ENCODE results near the gene COMMD6.

DNA sequence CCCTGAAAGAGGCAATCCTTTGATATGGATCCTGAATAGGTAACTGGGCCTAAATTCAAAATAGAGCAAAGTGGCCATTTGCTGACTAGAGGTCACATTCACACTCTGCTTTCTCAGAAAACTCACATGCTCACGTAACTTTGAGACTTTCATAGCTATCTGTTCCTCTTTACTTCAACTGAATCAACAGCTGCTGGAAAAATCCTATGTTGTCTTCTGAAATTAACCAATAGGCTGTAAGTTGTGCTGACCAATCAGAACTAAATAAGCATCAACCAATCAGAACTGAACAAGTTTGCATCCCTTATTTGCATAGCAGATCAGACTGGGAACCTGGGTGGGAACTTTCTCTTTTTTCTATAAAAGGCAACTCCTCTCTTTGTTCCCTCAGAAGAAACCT lies 31.6 kb downstream of the COMMD6 start:
- TF ChIP-seq, protein P1, sequence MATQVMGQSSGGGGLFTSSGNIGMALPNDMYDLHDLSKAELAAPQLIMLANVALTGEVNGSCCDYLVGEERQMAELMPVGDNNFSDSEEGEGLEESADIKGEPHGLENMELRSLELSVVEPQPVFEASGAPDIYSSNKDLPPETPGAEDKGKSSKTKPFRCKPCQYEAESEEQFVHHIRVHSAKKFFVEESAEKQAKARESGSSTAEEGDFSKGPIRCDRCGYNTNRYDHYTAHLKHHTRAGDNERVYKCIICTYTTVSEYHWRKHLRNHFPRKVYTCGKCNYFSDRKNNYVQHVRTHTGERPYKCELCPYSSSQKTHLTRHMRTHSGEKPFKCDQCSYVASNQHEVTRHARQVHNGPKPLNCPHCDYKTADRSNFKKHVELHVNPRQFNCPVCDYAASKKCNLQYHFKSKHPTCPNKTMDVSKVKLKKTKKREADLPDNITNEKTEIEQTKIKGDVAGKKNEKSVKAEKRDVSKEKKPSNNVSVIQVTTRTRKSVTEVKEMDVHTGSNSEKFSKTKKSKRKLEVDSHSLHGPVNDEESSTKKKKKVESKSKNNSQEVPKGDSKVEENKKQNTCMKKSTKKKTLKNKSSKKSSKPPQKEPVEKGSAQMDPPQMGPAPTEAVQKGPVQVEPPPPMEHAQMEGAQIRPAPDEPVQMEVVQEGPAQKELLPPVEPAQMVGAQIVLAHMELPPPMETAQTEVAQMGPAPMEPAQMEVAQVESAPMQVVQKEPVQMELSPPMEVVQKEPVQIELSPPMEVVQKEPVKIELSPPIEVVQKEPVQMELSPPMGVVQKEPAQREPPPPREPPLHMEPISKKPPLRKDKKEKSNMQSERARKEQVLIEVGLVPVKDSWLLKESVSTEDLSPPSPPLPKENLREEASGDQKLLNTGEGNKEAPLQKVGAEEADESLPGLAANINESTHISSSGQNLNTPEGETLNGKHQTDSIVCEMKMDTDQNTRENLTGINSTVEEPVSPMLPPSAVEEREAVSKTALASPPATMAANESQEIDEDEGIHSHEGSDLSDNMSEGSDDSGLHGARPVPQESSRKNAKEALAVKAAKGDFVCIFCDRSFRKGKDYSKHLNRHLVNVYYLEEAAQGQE (IDR thresholded peaks at IDR 0.05; ENCODE audit: unreplicated experiment): no peak
- TF ChIP-seq, protein P2, sequence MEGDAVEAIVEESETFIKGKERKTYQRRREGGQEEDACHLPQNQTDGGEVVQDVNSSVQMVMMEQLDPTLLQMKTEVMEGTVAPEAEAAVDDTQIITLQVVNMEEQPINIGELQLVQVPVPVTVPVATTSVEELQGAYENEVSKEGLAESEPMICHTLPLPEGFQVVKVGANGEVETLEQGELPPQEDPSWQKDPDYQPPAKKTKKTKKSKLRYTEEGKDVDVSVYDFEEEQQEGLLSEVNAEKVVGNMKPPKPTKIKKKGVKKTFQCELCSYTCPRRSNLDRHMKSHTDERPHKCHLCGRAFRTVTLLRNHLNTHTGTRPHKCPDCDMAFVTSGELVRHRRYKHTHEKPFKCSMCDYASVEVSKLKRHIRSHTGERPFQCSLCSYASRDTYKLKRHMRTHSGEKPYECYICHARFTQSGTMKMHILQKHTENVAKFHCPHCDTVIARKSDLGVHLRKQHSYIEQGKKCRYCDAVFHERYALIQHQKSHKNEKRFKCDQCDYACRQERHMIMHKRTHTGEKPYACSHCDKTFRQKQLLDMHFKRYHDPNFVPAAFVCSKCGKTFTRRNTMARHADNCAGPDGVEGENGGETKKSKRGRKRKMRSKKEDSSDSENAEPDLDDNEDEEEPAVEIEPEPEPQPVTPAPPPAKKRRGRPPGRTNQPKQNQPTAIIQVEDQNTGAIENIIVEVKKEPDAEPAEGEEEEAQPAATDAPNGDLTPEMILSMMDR (conservative IDR thresholded peaks at IDR 0.05; ENCODE audit: low read depth in 2 of 2): no peak
- TF ChIP-seq POLR2AphosphoS5 (IDR thresholded peaks at IDR 0.05; ENCODE audit: low read depth) (no peak), EZH2 (IDR thresholded peaks at IDR 0.05; ENCODE audit: low read depth, unreplicated experiment) (no peak), EZH2phosphoT487 (IDR thresholded peaks at IDR 0.05; ENCODE audit: unreplicated experiment) (no peak), CREB1 (CRISPR knock-in tag; IDR thresholded peaks at IDR 0.05; ENCODE audit: low read depth) (no peak), JUNB (IDR thresholded peaks at IDR 0.05; ENCODE audit: unreplicated experiment) (no peak), ZNF114 (CRISPR knock-in tag; IDR thresholded peaks at IDR 0.05) (no peak), NANOG (IDR thresholded peaks at IDR 0.05; ENCODE audit: borderline replicate concordance) (no peak), STAT1 (IDR thresholded peaks at IDR 0.05; ENCODE audit: unreplicated experiment) (no peak), ZNF331 (CRISPR knock-in tag; IDR thresholded peaks at IDR 0.05; ENCODE audit: low read depth) (no peak)
- TF ChIP-seq, protein P3, sequence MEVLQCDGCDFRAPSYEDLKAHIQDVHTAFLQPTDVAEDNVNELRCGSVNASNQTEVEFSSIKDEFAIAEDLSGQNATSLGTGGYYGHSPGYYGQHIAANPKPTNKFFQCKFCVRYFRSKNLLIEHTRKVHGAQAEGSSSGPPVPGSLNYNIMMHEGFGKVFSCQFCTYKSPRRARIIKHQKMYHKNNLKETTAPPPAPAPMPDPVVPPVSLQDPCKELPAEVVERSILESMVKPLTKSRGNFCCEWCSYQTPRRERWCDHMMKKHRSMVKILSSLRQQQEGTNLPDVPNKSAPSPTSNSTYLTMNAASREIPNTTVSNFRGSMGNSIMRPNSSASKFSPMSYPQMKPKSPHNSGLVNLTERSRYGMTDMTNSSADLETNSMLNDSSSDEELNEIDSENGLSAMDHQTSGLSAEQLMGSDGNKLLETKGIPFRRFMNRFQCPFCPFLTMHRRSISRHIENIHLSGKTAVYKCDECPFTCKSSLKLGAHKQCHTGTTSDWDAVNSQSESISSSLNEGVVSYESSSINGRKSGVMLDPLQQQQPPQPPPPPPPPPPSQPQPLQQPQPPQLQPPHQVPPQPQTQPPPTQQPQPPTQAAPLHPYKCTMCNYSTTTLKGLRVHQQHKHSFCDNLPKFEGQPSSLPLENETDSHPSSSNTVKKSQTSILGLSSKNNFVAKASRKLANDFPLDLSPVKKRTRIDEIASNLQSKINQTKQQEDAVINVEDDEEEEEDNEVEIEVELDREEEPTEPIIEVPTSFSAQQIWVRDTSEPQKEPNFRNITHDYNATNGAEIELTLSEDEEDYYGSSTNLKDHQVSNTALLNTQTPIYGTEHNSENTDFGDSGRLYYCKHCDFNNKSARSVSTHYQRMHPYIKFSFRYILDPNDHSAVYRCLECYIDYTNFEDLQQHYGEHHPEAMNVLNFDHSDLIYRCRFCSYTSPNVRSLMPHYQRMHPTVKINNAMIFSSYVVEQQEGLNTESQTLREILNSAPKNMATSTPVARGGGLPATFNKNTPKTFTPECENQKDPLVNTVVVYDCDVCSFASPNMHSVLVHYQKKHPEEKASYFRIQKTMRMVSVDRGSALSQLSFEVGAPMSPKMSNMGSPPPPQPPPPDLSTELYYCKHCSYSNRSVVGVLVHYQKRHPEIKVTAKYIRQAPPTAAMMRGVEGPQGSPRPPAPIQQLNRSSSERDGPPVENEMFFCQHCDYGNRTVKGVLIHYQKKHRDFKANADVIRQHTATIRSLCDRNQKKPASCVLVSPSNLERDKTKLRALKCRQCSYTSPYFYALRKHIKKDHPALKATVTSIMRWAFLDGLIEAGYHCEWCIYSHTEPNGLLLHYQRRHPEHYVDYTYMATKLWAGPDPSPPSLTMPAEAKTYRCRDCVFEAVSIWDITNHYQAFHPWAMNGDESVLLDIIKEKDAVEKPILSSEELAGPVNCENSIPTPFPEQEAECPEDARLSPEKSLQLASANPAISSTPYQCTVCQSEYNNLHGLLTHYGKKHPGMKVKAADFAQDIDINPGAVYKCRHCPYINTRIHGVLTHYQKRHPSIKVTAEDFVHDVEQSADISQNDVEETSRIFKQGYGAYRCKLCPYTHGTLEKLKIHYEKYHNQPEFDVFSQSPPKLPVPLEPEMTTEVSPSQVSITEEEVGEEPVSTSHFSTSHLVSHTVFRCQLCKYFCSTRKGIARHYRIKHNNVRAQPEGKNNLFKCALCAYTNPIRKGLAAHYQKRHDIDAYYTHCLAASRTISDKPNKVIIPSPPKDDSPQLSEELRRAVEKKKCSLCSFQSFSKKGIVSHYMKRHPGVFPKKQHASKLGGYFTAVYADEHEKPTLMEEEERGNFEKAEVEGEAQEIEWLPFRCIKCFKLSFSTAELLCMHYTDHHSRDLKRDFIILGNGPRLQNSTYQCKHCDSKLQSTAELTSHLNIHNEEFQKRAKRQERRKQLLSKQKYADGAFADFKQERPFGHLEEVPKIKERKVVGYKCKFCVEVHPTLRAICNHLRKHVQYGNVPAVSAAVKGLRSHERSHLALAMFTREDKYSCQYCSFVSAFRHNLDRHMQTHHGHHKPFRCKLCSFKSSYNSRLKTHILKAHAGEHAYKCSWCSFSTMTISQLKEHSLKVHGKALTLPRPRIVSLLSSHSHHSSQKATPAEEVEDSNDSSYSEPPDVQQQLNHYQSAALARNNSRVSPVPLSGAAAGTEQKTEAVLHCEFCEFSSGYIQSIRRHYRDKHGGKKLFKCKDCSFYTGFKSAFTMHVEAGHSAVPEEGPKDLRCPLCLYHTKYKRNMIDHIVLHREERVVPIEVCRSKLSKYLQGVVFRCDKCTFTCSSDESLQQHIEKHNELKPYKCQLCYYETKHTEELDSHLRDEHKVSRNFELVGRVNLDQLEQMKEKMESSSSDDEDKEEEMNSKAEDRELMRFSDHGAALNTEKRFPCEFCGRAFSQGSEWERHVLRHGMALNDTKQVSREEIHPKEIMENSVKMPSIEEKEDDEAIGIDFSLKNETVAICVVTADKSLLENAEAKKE (CRISPR knock-in tag; IDR thresholded peaks at IDR 0.05): no peak
